ENCODE data around the gene NIT2. TPM values are rescaled to one million over a fixed set of nuclear protein-coding genes. Genes with fewer than 3 reads are reported as not detected.
"Not testable (repeated sequence)": the region's sequence is repeated elsewhere in the genome, so short reads cannot be mapped to it uniquely, and the experiment has no call there.

NIT2 gene
- total RNA-seq, 1 donor from 2014 or later, result 11.0 TPM

GRCh38 chr3:100316641-100317069, 17.9 kb upstream of the NIT2 start:
- Histone ChIP-seq H3K4me1 (ENCODE audit: control insufficient read depth in 3 of 3, insufficient read depth in 3 of 3, low read length in 3 of 3) (no peaks in the 10 kb centered on the region), H3K36me3 (ENCODE audit: control insufficient read depth in 3 of 3, insufficient read depth in 3 of 3, low read length in 3 of 3) (peaks cover 2 to 28% (median 24%) of the 10 kb centered on the region in 3 donors), H3K9ac (ENCODE audit: low read depth in 1 of 3, low read length in 3 of 3) (no peak overlapping the region), H3K4me3 (ENCODE audit: low read length in 3 of 3) (no peak overlapping the region), H3K27me3 (ENCODE audit: control insufficient read depth in 3 of 3, insufficient read depth in 3 of 3, low read length in 3 of 3) (no peaks in the 10 kb centered on the region), H3K9me3 (ENCODE audit: control insufficient read depth in 3 of 3, low read length in 3 of 3) (no peaks in the 10 kb centered on the region), H3K27ac (ENCODE audit: low read depth, low read length) (no peak overlapping the region)

GRCh38 chr3:100317912-100318311, 16.6 kb upstream of the NIT2 start:
- peaks cover 0 to 27% (median 24%) of the 10 kb centered on the region in 3 donors for H3K36me3 ChIP-seq (ENCODE audit: control insufficient read depth in 3 of 3, insufficient read depth in 3 of 3, low read length in 3 of 3)

GRCh38 chr3:100319951-100320350, 14.6 kb upstream of the NIT2 start:
- no peaks in the 10 kb centered on the region for H3K4me1 ChIP-seq (ENCODE audit: control insufficient read depth in 3 of 3, insufficient read depth in 3 of 3, low read length in 3 of 3)
- no peak overlapping the region for H3K9ac ChIP-seq (ENCODE audit: low read depth in 1 of 3, low read length in 3 of 3)
- no peak overlapping the region for H3K4me3 ChIP-seq (ENCODE audit: low read length in 3 of 3)
- H3K27ac ChIP-seq (ENCODE audit: low read depth, low read length), result no peak overlapping the region
- no peaks in the 10 kb centered on the region for H3K9me3 ChIP-seq (ENCODE audit: control insufficient read depth in 3 of 3, low read length in 3 of 3)
- no peaks in the 10 kb centered on the region for H3K27me3 ChIP-seq (ENCODE audit: control insufficient read depth in 3 of 3, insufficient read depth in 3 of 3, low read length in 3 of 3)
- peaks cover 0 to 28% (median 23%) of the 10 kb centered on the region in 3 donors for H3K36me3 ChIP-seq (ENCODE audit: control insufficient read depth in 3 of 3, insufficient read depth in 3 of 3, low read length in 3 of 3)

More at GRCh38 chr3:100317912-100318311, 16.6 kb upstream of the NIT2 start:
- Histone ChIP-seq H3K27me3 (ENCODE audit: control insufficient read depth in 3 of 3, insufficient read depth in 3 of 3, low read length in 3 of 3) (no peaks in the 10 kb centered on the region), H3K9me3 (ENCODE audit: control insufficient read depth in 3 of 3, low read length in 3 of 3) (no peaks in the 10 kb centered on the region), H3K27ac (ENCODE audit: low read depth, low read length) (no peak overlapping the region), H3K9ac (ENCODE audit: low read depth in 1 of 3, low read length in 3 of 3) (no peak overlapping the region), H3K4me1 (ENCODE audit: control insufficient read depth in 3 of 3, insufficient read depth in 3 of 3, low read length in 3 of 3) (no peaks in the 10 kb centered on the region), H3K4me3 (ENCODE audit: low read length in 3 of 3) (no peak overlapping the region)

- no peak overlapping the region for H3K27ac ChIP-seq (ENCODE audit: low read depth, low read length)
- no peak overlapping the region for H3K4me3 ChIP-seq (ENCODE audit: low read length in 3 of 3)
- H3K9ac ChIP-seq (ENCODE audit: low read depth in 1 of 3, low read length in 3 of 3), result no peak overlapping the region
- no peaks in the 10 kb centered on the region for H3K27me3 ChIP-seq (ENCODE audit: control insufficient read depth in 3 of 3, insufficient read depth in 3 of 3, low read length in 3 of 3)
- no peaks in the 10 kb centered on the region for H3K4me1 ChIP-seq (ENCODE audit: control insufficient read depth in 3 of 3, insufficient read depth in 3 of 3, low read length in 3 of 3)
- no peaks in the 10 kb centered on the region for H3K9me3 ChIP-seq (ENCODE audit: control insufficient read depth in 3 of 3, low read length in 3 of 3)
- H3K36me3 ChIP-seq (ENCODE audit: control insufficient read depth in 3 of 3, insufficient read depth in 3 of 3, low read length in 3 of 3), result peaks cover 0 to 32% (median 21%) of the 10 kb centered on the region in 3 donors
These were observed 10.5 kb upstream of the NIT2 start for GRCh38 chr3:100324044-100324443.

GRCh38 chr3:100325827-100326226, 8.7 kb upstream of the NIT2 start:
- Histone ChIP-seq H3K27ac (ENCODE audit: low read depth, low read length) (no peak overlapping the region), H3K9me3 (ENCODE audit: control insufficient read depth in 3 of 3, low read length in 3 of 3) (no peaks in the 10 kb centered on the region), H3K4me1 (ENCODE audit: control insufficient read depth in 3 of 3, insufficient read depth in 3 of 3, low read length in 3 of 3) (no peaks in the 10 kb centered on the region), H3K4me3 (ENCODE audit: low read length in 3 of 3) (no peak overlapping the region), H3K9ac (ENCODE audit: low read depth in 1 of 3, low read length in 3 of 3) (no peak overlapping the region), H3K36me3 (ENCODE audit: control insufficient read depth in 3 of 3, insufficient read depth in 3 of 3, low read length in 3 of 3) (peaks cover 0 to 23% (median 12%) of the 10 kb centered on the region in 3 donors), H3K27me3 (ENCODE audit: control insufficient read depth in 3 of 3, insufficient read depth in 3 of 3, low read length in 3 of 3) (no peaks in the 10 kb centered on the region)

GRCh38 chr3:100327377-100327776, 7.2 kb upstream of the NIT2 start:
- not testable (repeated sequence) for H3K4me1 ChIP-seq (ENCODE audit: control insufficient read depth in 3 of 3, insufficient read depth in 3 of 3, low read length in 3 of 3)

GRCh38 chr3:100329800-100330489, 4.6 kb upstream of the NIT2 start:
- Histone ChIP-seq H3K36me3 (ENCODE audit: control insufficient read depth in 3 of 3, insufficient read depth in 3 of 3, low read length in 3 of 3) (peaks cover 0 to 15% (median 6%) of the 10 kb centered on the region in 3 donors), H3K4me1 (ENCODE audit: control insufficient read depth in 3 of 3, insufficient read depth in 3 of 3, low read length in 3 of 3) (peaks cover under 1 to 6% (median 4%) of the 10 kb centered on the region in 3 donors), H3K27me3 (ENCODE audit: control insufficient read depth in 3 of 3, insufficient read depth in 3 of 3, low read length in 3 of 3) (no peaks in the 10 kb centered on the region), H3K9ac (ENCODE audit: low read depth in 1 of 3, low read length in 3 of 3) (no peak overlapping the region), H3K9me3 (ENCODE audit: control insufficient read depth in 3 of 3, low read length in 3 of 3) (no peaks in the 10 kb centered on the region), H3K27ac (ENCODE audit: low read depth, low read length) (no peak overlapping the region), H3K4me3 (ENCODE audit: low read length in 3 of 3) (no peak overlapping the region)

More at GRCh38 chr3:100327377-100327776, 7.2 kb upstream of the NIT2 start:
- not testable (repeated sequence) for H3K4me3 ChIP-seq (ENCODE audit: low read length in 3 of 3); H3K9me3 ChIP-seq (ENCODE audit: control insufficient read depth in 3 of 3, low read length in 3 of 3); H3K27me3 ChIP-seq (ENCODE audit: control insufficient read depth in 3 of 3, insufficient read depth in 3 of 3, low read length in 3 of 3); H3K27ac ChIP-seq (ENCODE audit: low read depth, low read length); H3K9ac ChIP-seq (ENCODE audit: low read depth in 1 of 3, low read length in 3 of 3)
- H3K36me3 ChIP-seq (ENCODE audit: control insufficient read depth in 3 of 3, insufficient read depth in 3 of 3, low read length in 3 of 3), result peaks cover 0 to 19% (median 6%) of the 10 kb centered on the region in 3 donors

GRCh38 chr3:100330651-100331050, 3.9 kb upstream of the NIT2 start:
- Histone ChIP-seq H3K27ac (ENCODE audit: low read depth, low read length) (no peak overlapping the region), H3K4me3 (ENCODE audit: low read length in 3 of 3) (no peak overlapping the region), H3K9ac (ENCODE audit: low read depth in 1 of 3, low read length in 3 of 3) (no peak overlapping the region), H3K4me1 (ENCODE audit: control insufficient read depth in 3 of 3, insufficient read depth in 3 of 3, low read length in 3 of 3) (peaks cover 5 to 10% (median 7%) of the 10 kb centered on the region in 3 donors), H3K27me3 (ENCODE audit: control insufficient read depth in 3 of 3, insufficient read depth in 3 of 3, low read length in 3 of 3) (no peaks in the 10 kb centered on the region), H3K9me3 (ENCODE audit: control insufficient read depth in 3 of 3, low read length in 3 of 3) (no peaks in the 10 kb centered on the region), H3K36me3 (ENCODE audit: control insufficient read depth in 3 of 3, insufficient read depth in 3 of 3, low read length in 3 of 3) (peaks cover 0 to 9% (median 3%) of the 10 kb centered on the region in 3 donors)

GRCh38 chr3:100331660-100332059, 2.9 kb upstream of the NIT2 start:
- Histone ChIP-seq H3K4me1 (ENCODE audit: control insufficient read depth in 3 of 3, insufficient read depth in 3 of 3, low read length in 3 of 3) (peaks cover 5 to 13% (median 7%) of the 10 kb centered on the region in 3 donors), H3K27me3 (ENCODE audit: control insufficient read depth in 3 of 3, insufficient read depth in 3 of 3, low read length in 3 of 3) (no peaks in the 10 kb centered on the region), H3K27ac (ENCODE audit: low read depth, low read length) (no peak overlapping the region), H3K4me3 (ENCODE audit: low read length in 3 of 3) (no peak overlapping the region), H3K9ac (ENCODE audit: low read depth in 1 of 3, low read length in 3 of 3) (no peak overlapping the region), H3K36me3 (ENCODE audit: control insufficient read depth in 3 of 3, insufficient read depth in 3 of 3, low read length in 3 of 3) (peaks cover 0 to 5% (median 0%) of the 10 kb centered on the region in 3 donors), H3K9me3 (ENCODE audit: control insufficient read depth in 3 of 3, low read length in 3 of 3) (no peaks in the 10 kb centered on the region)

- H3K4me3 ChIP-seq (ENCODE audit: low read length in 3 of 3), result no peak overlapping the region
- no peak overlapping the region for H3K27ac ChIP-seq (ENCODE audit: low read depth, low read length)
- H3K9ac ChIP-seq (ENCODE audit: low read depth in 1 of 3, low read length in 3 of 3), result no peak overlapping the region
- H3K4me1 ChIP-seq (ENCODE audit: control insufficient read depth in 3 of 3, insufficient read depth in 3 of 3, low read length in 3 of 3), result peaks cover 5 to 13% (median 7%) of the 10 kb centered on the region in 3 donors
- H3K27me3 ChIP-seq (ENCODE audit: control insufficient read depth in 3 of 3, insufficient read depth in 3 of 3, low read length in 3 of 3), result no peaks in the 10 kb centered on the region
- no peaks in the 10 kb centered on the region for H3K36me3 ChIP-seq (ENCODE audit: control insufficient read depth in 3 of 3, insufficient read depth in 3 of 3, low read length in 3 of 3)
- no peaks in the 10 kb centered on the region for H3K9me3 ChIP-seq (ENCODE audit: control insufficient read depth in 3 of 3, low read length in 3 of 3)
These were observed 1.5 kb upstream of the NIT2 start for GRCh38 chr3:100333051-100333450.
